GM12891 (cell line): ENCODE data around the gene MOGAT2.
A peak's percentile ranks its signal among the peaks of the same experiment; 100 is the strongest.

Experiments
- POLR2A ChIP-seq: IDR thresholded peaks from 2 replicates; pipeline ENCODE4 v1.6.1; 2011; ENCODE audit warnings: low read depth, low read length, control low read depth
- POLR2AphosphoS5 ChIP-seq: IDR thresholded peaks from 2 replicates; pipeline ENCODE4 v1.6.1; 2011; ENCODE audit warnings: low read depth, low read length, control low read depth
- SPI1 ChIP-seq: IDR thresholded peaks from 2 replicates; pipeline ENCODE4 v1.6.1; 2011; ENCODE audit warnings: low read depth, low read length, control low read depth
- TAF1 ChIP-seq: IDR thresholded peaks from 2 replicates; pipeline ENCODE4 v1.6.1; 2011; ENCODE audit warnings: low read depth, low read length, control low read depth

GRCh38 chr11:75773595-75774353, 56.1 kb downstream of the MOGAT2 start:
- TF ChIP-seq POLR2AphosphoS5, result no peak
- TF ChIP-seq SPI1, result peak; percentile 100
- no peak for TF ChIP-seq POLR2A
- TF ChIP-seq TAF1, result no peak
